ENCODE data around the gene ZC3HAV1L. TPM values are rescaled to one million over a fixed set of nuclear protein-coding genes. Genes with fewer than 3 reads are reported as not detected.
A peak's percentile ranks its signal among the peaks of the same experiment; 100 is the strongest.

The ZC3HAV1L gene
- total and polyA plus RNA-seq, 12 donors, result 0.30 to 27.2 (median 13.0) TPM

DNA sequence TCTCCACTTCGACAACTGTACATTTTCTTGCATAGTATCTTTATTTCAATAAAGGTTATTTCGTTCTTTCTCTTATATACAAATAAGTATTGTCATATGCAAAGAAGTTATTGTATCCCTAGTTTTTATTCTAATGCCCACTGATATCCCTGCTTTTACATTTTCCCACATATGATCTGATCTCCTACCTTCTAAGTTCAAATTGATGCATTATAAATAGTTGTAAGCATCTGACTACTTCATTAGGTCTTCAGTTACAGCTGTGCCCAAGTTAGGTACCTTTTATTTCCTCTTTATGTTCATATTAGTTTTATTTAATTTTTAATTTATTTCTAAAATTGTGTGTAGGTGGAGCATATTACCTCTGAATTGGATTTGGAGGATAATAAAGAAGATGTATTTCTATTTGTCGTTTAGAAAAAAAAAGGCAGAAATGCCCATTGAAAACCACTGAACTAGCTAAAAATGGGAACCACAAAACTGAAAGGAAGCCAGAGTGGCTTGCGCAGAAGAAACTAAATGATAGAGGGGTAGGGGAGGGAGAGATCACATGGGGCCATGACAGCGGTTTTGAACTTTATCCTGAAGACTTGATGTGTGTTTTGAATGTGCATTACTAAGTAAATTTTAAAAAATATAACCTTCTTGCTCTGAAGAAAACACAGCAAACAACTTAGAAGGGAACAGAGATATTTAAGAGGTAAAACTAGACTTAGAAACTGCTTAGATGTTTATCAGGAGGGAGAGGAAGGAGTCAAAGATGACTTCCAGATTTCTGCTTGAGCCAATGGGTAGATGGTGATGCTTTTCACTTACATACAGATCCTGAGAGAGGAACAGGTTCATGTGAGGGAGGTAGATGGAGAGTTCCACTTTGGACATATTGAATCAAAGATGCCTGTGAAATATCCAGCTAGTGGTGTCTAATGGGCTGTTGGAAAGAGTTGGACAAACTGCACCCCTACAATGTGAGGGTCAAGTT, 9.3 kb upstream of the ZC3HAV1L start:
- no peak overlapping the region for H3K27ac ChIP-seq
- H3K9me3 ChIP-seq (replicated peaks in 1 of 3), result no peaks in the 10 kb centered on the region
- TF ChIP-seq, protein P1, sequence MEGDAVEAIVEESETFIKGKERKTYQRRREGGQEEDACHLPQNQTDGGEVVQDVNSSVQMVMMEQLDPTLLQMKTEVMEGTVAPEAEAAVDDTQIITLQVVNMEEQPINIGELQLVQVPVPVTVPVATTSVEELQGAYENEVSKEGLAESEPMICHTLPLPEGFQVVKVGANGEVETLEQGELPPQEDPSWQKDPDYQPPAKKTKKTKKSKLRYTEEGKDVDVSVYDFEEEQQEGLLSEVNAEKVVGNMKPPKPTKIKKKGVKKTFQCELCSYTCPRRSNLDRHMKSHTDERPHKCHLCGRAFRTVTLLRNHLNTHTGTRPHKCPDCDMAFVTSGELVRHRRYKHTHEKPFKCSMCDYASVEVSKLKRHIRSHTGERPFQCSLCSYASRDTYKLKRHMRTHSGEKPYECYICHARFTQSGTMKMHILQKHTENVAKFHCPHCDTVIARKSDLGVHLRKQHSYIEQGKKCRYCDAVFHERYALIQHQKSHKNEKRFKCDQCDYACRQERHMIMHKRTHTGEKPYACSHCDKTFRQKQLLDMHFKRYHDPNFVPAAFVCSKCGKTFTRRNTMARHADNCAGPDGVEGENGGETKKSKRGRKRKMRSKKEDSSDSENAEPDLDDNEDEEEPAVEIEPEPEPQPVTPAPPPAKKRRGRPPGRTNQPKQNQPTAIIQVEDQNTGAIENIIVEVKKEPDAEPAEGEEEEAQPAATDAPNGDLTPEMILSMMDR (IDR thresholded peaks at IDR 0.05), result no peak
- no peak for TF ChIP-seq POLR2A (IDR thresholded peaks at IDR 0.05)
- no peak for DNase-seq
- H3K4me3 ChIP-seq, result no peak overlapping the region
- H3K4me1 ChIP-seq (replicated peaks in 1 of 2), result peaks cover 0 to 6% of the 10 kb centered on the region in 2 donors
- intact Hi-C loops (cut with DNase I), result no loop called here
- no peaks in the 10 kb centered on the region for H3K27me3 ChIP-seq
- peaks cover 0 to 44% of the 10 kb centered on the region in 2 donors for H3K36me3 ChIP-seq (replicated peaks in 1 of 2)
- WGBS, 4 donors, result 83 to 89% (median 86%) methylated on average over 5 of the region's 5 CpGs

DNA sequence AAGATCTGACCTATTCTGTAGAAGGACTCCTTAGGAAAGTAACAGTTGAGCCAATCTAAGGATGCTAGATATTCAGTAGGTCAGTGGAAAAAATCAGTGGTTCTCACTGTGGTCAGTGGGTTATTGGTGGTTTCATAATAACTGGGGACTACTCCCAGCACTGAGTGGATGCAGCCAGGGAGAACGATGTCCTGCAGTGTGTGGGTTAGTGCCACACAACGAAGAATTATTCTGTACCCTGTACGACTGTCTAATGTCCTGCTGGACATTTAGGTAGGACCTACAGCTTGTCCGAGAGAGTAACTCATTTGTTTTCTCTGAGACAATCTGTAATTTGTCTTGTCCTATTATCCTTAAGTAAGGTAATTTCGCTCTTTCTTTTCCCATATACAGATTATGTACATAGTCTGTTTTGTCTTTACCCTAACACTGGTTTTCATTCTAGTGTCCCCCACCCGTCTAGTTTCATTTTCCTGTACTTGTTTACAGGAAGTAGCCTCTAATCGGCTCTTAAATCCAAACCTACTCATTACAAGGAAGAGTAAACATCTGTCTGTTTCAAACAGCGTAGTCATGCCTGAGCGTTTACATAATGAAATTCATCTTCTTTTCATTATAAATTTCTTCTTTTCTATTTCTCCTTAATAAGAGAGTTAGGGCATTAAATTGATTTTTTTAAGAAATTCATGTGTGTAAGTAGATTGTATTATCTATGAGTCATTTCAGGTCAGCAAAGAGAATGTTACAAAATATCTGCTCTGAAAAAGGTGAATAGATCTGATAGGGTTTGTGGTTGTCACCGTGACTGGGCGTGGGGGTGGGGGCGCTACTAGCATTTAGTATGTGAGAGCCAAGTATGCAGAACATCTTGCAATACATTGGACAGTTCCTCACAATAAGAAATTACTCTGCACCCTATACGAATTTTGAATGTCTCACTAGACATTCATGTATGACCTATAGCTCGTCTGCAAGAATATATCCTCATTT, 8.3 kb upstream of the ZC3HAV1L start:
- H3K27me3 ChIP-seq, result no peaks in the 10 kb centered on the region
- H3K27ac ChIP-seq, result no peak overlapping the region
- 71 to 74% (median 73%) methylated on average over 14 of the region's 14 CpGs for whole genome bisulfite sequencing, 4 donors
- intact Hi-C loops (cut with DNase I), result no loop called here
- DNase-seq, result peak in 2 of 7 donors; percentile 24 to 60
- H3K9me3 ChIP-seq (replicated peaks in 1 of 3), result no peaks in the 10 kb centered on the region
- no peak for TF ChIP-seq POLR2A (IDR thresholded peaks at IDR 0.05)
- TF ChIP-seq, protein P1 (IDR thresholded peaks at IDR 0.05), result no peak
- peaks cover 0 to 34% of the 10 kb centered on the region in 2 donors for H3K36me3 ChIP-seq (replicated peaks in 1 of 2)
- H3K4me3 ChIP-seq, result no peak overlapping the region
- peaks cover 0 to 6% of the 10 kb centered on the region in 2 donors for H3K4me1 ChIP-seq (replicated peaks in 1 of 2)

DNA sequence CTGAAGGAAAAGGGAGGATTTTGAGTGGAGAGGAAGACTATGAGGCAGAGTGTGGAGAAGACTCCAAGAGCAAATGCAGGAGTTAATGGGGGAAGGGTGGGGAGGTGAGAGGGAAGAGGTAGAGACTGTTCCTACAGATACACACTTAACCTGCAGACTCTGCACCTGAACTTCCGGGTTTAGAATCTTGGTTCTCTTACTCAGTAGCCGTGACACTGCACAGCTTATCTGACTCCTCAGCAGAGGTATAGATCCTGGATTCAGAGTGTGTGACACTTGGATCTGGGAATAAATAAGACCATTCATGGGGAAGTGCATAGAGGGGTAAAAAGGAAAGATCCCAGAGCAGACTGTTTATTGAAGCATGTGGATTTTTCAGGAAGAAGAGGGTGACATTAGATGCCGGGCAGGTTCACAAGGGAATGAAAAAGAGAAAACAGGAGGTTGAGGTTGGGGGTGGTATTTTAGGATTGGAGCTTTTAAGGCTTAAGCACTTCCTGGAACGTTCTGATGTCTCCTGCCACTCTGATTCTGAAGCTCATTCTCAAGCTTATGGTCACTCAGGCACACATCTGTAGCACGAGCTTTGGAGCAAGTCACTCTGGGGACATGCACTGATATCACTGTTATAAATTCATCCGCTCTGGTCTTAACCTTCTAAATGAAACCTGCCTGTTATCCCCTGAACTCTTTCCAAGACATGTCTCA, 5.7 kb upstream of the ZC3HAV1L start:
- H3K4me3 ChIP-seq, result no peak overlapping the region
- TF ChIP-seq, protein P1 (IDR thresholded peaks at IDR 0.05), result no peak
- TF ChIP-seq POLR2A (IDR thresholded peaks at IDR 0.05), result no peak
- intact Hi-C loops (cut with DNase I), result no loop called here
- peaks cover 0 to 6% of the 10 kb centered on the region in 2 donors for H3K4me1 ChIP-seq (replicated peaks in 1 of 2)
- 63 to 67% (median 66%) methylated on average over 6 of the region's 6 CpGs for WGBS, 4 donors
- H3K27me3 ChIP-seq, result no peaks in the 10 kb centered on the region
- H3K36me3 ChIP-seq (replicated peaks in 1 of 2), result peaks cover 0 to 10% of the 10 kb centered on the region in 2 donors
- no peak overlapping the region for H3K27ac ChIP-seq
- no peaks in the 10 kb centered on the region for H3K9me3 ChIP-seq (replicated peaks in 1 of 3)
- DNase-seq, result no peak

Data from adrenal gland (tissue), 12 donors.